Raji (cell line): ENCODE results near the gene CD96.
A peak's percentile ranks its signal among the peaks of the same experiment; 100 is the strongest.

Source experiments
- POLR2A ChIP-seq: IDR thresholded peaks from 2 replicates; pipeline ENCODE4 v1.6.1; 2011; ENCODE audit warnings: low read depth, low read length, control low read depth; ENCODE audit not compliant: insufficient read depth

The CD96 gene

GRCh38 chr3:111545349-111545748 is 3.4 kb downstream of the CD96 start:
- no peak for TF ChIP-seq POLR2A

- TF ChIP-seq POLR2A = 0 out of 2 replicates have a peak, but pooled peaks have one; percentile 10
Measured at GRCh38 chr3:111547631-111548030, 5.6 kb downstream of the CD96 start.

GRCh38 chr3:111548092-111548491 is 6.1 kb downstream of the CD96 start:
- no peak for TF ChIP-seq POLR2A

GRCh38 chr3:111548756-111549155 is 6.8 kb downstream of the CD96 start:
- no peak for TF ChIP-seq POLR2A

GRCh38 chr3:111566844-111567243 is 24.8 kb downstream of the CD96 start:
- no peak for TF ChIP-seq POLR2A

GRCh38 chr3:111568355-111568754 is 26.4 kb downstream of the CD96 start:
- no peak for TF ChIP-seq POLR2A

- no peak for TF ChIP-seq POLR2A
Measured at GRCh38 chr3:111568911-111569310, 26.9 kb downstream of the CD96 start.

GRCh38 chr3:111570404-111571030 is 28.5 kb downstream of the CD96 start:
- no peak for TF ChIP-seq POLR2A

GRCh38 chr3:111571282-111571681 is 29.3 kb downstream of the CD96 start:
- TF ChIP-seq POLR2A = no peak

- no peak for TF ChIP-seq POLR2A
Measured at GRCh38 chr3:111571907-111572460, 30.0 kb downstream of the CD96 start.

GRCh38 chr3:111577113-111577512 is 35.1 kb downstream of the CD96 start:
- TF ChIP-seq POLR2A = no peak

- TF ChIP-seq POLR2A = no peak
Measured at GRCh38 chr3:111577798-111578685, 36.0 kb downstream of the CD96 start.

GRCh38 chr3:111578867-111579266 is 36.9 kb downstream of the CD96 start:
- no peak for TF ChIP-seq POLR2A

- no peak for TF ChIP-seq POLR2A
Measured at GRCh38 chr3:111579495-111579894, 37.5 kb downstream of the CD96 start.

- no peak for TF ChIP-seq POLR2A
Measured at GRCh38 chr3:111581403-111582119, 39.6 kb downstream of the CD96 start.

- TF ChIP-seq POLR2A = no peak
Measured at GRCh38 chr3:111582120-111582474, 40.1 kb downstream of the CD96 start.

- TF ChIP-seq POLR2A = no peak
Measured at GRCh38 chr3:111584744-111585143, 42.7 kb downstream of the CD96 start.
